Stimulated activated memory B cell treated with anti-CD40 and anti-IgM and Interleukin-4, amounts not matched to agents 10 μg/mL and 1 μg/mL and 100 μg/mL, for 72 hours (primary cell): ENCODE measurements around the gene KRTAP19-4.

Experiments used
- ATAC-seq: fragments of 150-1000 bp; cut with Tn5 transposase; 2 replicates; pipeline ENCODE4 v1.10.0; 2021
- H3K27ac Mint-ChIP-seq: one replicate; pipeline ENCODE4 v1.8.0; 2022; ENCODE audit warnings: mild to moderate bottlenecking, mixed read lengths
- H3K27me3 Mint-ChIP-seq: one replicate; pipeline ENCODE4 v1.8.0; 2022; ENCODE audit warnings: mixed read lengths
- H3K36me3 Mint-ChIP-seq: one replicate; pipeline ENCODE4 v1.8.0; 2022; ENCODE audit warnings: mixed read lengths
- H3K4me1 Mint-ChIP-seq: one replicate; pipeline ENCODE4 v1.8.0; 2022; ENCODE audit warnings: mixed read lengths
- H3K4me3 Mint-ChIP-seq: one replicate; pipeline ENCODE4 v1.8.0; 2022; ENCODE audit warnings: mild to moderate bottlenecking, moderate library complexity, mixed read lengths
- H3K9me3 Mint-ChIP-seq: one replicate; pipeline ENCODE4 v1.8.0; 2022; ENCODE audit warnings: mixed read lengths

KRTAP19-4 gene

DNA sequence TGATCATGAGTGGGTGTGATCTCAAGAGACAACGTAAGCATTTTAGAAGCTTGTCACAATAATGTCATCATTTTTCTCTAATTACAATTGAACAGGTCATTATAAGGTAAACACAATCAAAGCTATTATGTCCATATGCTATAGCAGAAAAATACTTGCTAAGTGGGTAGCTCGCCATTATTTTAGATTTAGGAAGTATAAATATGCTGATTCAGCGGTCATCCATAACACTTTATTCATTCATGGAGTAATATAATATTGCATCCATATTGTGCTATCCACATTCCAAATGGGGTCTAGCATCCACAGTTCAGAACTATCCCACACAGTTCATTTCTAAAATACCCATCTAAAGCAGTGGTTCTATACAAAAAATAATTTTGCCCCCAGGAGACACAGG, 48.5 kb downstream of the KRTAP19-4 start:
- Mint-ChIP-seq H3K27ac (no peak overlapping the region), H3K36me3 (no peaks in the 10 kb centered on the region), H3K27me3 (no peaks in the 10 kb centered on the region), H3K9me3 (no peaks in the 10 kb centered on the region), H3K4me3 (no peak overlapping the region), H3K4me1 (no peaks in the 10 kb centered on the region)
- no peak for ATAC-seq

DNA sequence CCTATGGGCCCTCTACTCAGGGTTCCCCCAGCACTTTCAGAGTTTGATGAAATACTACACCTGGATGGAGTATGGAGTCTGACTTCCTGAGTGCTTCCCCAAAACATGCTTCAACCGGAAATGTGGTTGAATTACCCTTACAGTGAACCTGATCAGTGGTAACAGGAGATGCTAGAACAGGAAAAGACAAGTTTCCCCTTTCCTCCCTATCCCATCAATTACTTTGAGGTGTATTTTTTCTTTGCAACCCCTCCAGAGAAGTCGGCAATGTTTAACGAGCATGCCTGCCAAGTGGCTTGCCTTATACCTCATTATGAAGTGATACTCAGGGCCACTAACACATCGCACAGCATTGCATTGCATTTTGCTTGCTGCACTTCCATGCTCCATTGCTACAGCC, 49.9 kb downstream of the KRTAP19-4 start:
- no peak overlapping the region for H3K27ac Mint-ChIP-seq
- H3K4me1 Mint-ChIP-seq, result no peaks in the 10 kb centered on the region
- no peaks in the 10 kb centered on the region for H3K9me3 Mint-ChIP-seq
- H3K4me3 Mint-ChIP-seq, result no peak overlapping the region
- H3K36me3 Mint-ChIP-seq, result no peaks in the 10 kb centered on the region
- no peak for ATAC-seq
- no peaks in the 10 kb centered on the region for H3K27me3 Mint-ChIP-seq
